ENCODE measurements around the gene F3. TPM values are rescaled to one million over a fixed set of nuclear protein-coding genes. Genes with fewer than 3 reads are reported as not detected.

F3 gene
- 100 to 1,000 TPM; 150 to 457 (median 176) TPM for total RNA-seq (2021; fragmentation: NEBNext Ultra II Directional; extraction: Animal tissue kit (Norgen Biotek cat#: 25700))
- long read RNA-seq, transcript F3-201 (6 exons, 2,287 nt): major isoform, 445 of 732 reads
- long read RNA-seq, transcript F3-202 (5 exons, 1,879 nt): minor isoform, 42 of 732 reads
- long read RNA-seq, partial matches to known transcripts: 35 of 732 reads
- long read RNA-seq, other reads (novel, unspliced or antisense): 210 of 732 reads

- peak within 1 kb of the TSS; percentile 97 for H3K27ac Mint-ChIP-seq
- peak; percentile 88 for DNase-seq
- peaks cover 4% of the 10 kb centered on the region; the same call in 1 of the 2 replicates for H3K27me3 Mint-ChIP-seq (ENCODE audit: insufficient read depth)
- TF ChIP-seq CTCF (IDR thresholded peaks at IDR 0.05): peak; percentile 63; the same call in 1 of the 2 replicates
- H3K4me1 Mint-ChIP-seq (ENCODE audit: low read depth): peaks cover 84% of the 10 kb centered on the region
- peaks cover 8% of the 10 kb centered on the region for H3K9me3 Mint-ChIP-seq
- peaks cover 41% of the 10 kb centered on the region for H3K36me3 Mint-ChIP-seq (ENCODE audit: low read depth)
- H3K4me3 Mint-ChIP-seq: peak within 1 kb of the TSS; percentile 94
These were observed at the start of gene F3 for GRCh38 chr1:94541246-94542087. Gene F3, minus strand, starts transcription at chr1:94541759. Its CDS starts 123 bp downstream, at chr1:94541636.

- Mint-ChIP-seq H3K36me3 (ENCODE audit: low read depth) (no peaks in the 10 kb centered on the region), H3K27ac (peak overlapping the region; percentile 9; the same call in 1 of the 2 replicates), H3K27me3 (ENCODE audit: insufficient read depth) (no peaks in the 10 kb centered on the region; the same call in 1 of the 2 replicates), H3K9me3 (no peaks in the 10 kb centered on the region), H3K4me3 (no peak overlapping the region), H3K4me1 (ENCODE audit: low read depth) (peaks cover 16% of the 10 kb centered on the region)
- no peak for TF ChIP-seq CTCF (IDR thresholded peaks at IDR 0.05)
- no peak for DNase-seq
These were observed 48.9 kb upstream of the F3 start for GRCh38 chr1:94590203-94591137.

- H3K9me3 Mint-ChIP-seq: no peaks in the 10 kb centered on the region
These were observed 48.2 kb upstream of the F3 start for GRCh38 chr1:94589728-94590127.

GRCh38 chr1:94582565-94582964, 41.0 kb upstream of the F3 start:
- no peak overlapping the region for H3K27ac Mint-ChIP-seq
- H3K9me3 Mint-ChIP-seq: peaks cover 32% of the 10 kb centered on the region
- TF ChIP-seq CTCF (IDR thresholded peaks at IDR 0.05): no peak
- H3K4me1 Mint-ChIP-seq (ENCODE audit: low read depth): peaks cover 49% of the 10 kb centered on the region
- peaks cover 25% of the 10 kb centered on the region for H3K36me3 Mint-ChIP-seq (ENCODE audit: low read depth)
- no peak for DNase-seq
- no peaks in the 10 kb centered on the region for H3K27me3 Mint-ChIP-seq (ENCODE audit: insufficient read depth)
- no peak overlapping the region for H3K4me3 Mint-ChIP-seq

More at GRCh38 chr1:94589728-94590127, 48.2 kb upstream of the F3 start:
- Mint-ChIP-seq H3K4me3 (no peak overlapping the region), H3K4me1 (ENCODE audit: low read depth) (peaks cover 16% of the 10 kb centered on the region), H3K36me3 (ENCODE audit: low read depth) (no peaks in the 10 kb centered on the region), H3K27me3 (ENCODE audit: insufficient read depth) (no peaks in the 10 kb centered on the region; the same call in 1 of the 2 replicates), H3K27ac (no peak overlapping the region)
- no peak for DNase-seq
- no peak for TF ChIP-seq CTCF (IDR thresholded peaks at IDR 0.05)
